ENCODE results near the gene CSNK2A3. TPM values are rescaled to one million over a fixed set of nuclear protein-coding genes. Genes with fewer than 3 reads are reported as not detected.

CSNK2A3 gene
- total RNA-seq, 2 experiments from 2014 or later, result 0.27 to 0.28 TPM

- POLR2A ChIA-PET, result no interaction called here
- Mint-ChIP-seq H3K27me3 (peaks cover 22% of the 10 kb centered on the region), H3K27ac (no peak overlapping the region), H3K36me3 (ENCODE audit: low read depth) (no peaks in the 10 kb centered on the region), H3K4me1 (ENCODE audit: low read depth) (no peaks in the 10 kb centered on the region), H3K4me3 (no peak overlapping the region), H3K9me3 (no peaks in the 10 kb centered on the region)
- no peaks in the 10 kb centered on the region for H3K9me3 ChIP-seq (ENCODE audit: control insufficient read depth in 1 of 2, insufficient read depth in 1 of 2, low read length in 2 of 2)
- no peaks in the 10 kb centered on the region for H3K27me3 ChIP-seq (ENCODE audit: control insufficient read depth in 1 of 2, insufficient read depth in 2 of 2, low read length in 2 of 2)
- ATAC-seq (ENCODE audit: poor library complexity) (no peak), DNase-seq (no peak)
- H3K27ac ChIP-seq (ENCODE audit: low read depth in 1 of 2, low read length in 2 of 2), result no peak overlapping the region
- intact Hi-C loops (cut with DNase I, micrococcal nuclease), result no loop called here
- no peaks in the 10 kb centered on the region for H3K36me3 ChIP-seq (ENCODE audit: insufficient read depth, low read length)
- H3K4me1 ChIP-seq (ENCODE audit: insufficient read depth, low read length), result no peaks in the 10 kb centered on the region
- no peak for TF ChIP-seq CTCF (IDR thresholded peaks at IDR 0.05)
- CTCF ChIA-PET, result no interaction called here
- H3K4me3 ChIP-seq (ENCODE audit: low read length), result no peak overlapping the region
Observed at GRCh38 chr11:11349106-11349825, 3.8 kb downstream of the CSNK2A3 start.

- H3K27me3 ChIP-seq (ENCODE audit: control insufficient read depth in 1 of 2, insufficient read depth in 2 of 2, low read length in 2 of 2), result no peaks in the 10 kb centered on the region
- intact Hi-C loops (cut with DNase I, micrococcal nuclease), result no loop called here
- POLR2A ChIA-PET, result no interaction called here
- H3K27ac Mint-ChIP-seq, result no peak overlapping the region
- peaks cover 28% of the 10 kb centered on the region for H3K27me3 Mint-ChIP-seq
- H3K9me3 ChIP-seq (ENCODE audit: control insufficient read depth in 1 of 2, insufficient read depth in 1 of 2, low read length in 2 of 2), result no peaks in the 10 kb centered on the region
- CTCF ChIA-PET, result no interaction called here
- H3K4me3 ChIP-seq (ENCODE audit: low read length), result no peak overlapping the region
- H3K27ac ChIP-seq (ENCODE audit: low read depth in 1 of 2, low read length in 2 of 2), result no peak overlapping the region
- H3K36me3 ChIP-seq (ENCODE audit: insufficient read depth, low read length), result no peaks in the 10 kb centered on the region
- no peaks in the 10 kb centered on the region for H3K36me3 Mint-ChIP-seq (ENCODE audit: low read depth)
- no peak overlapping the region for H3K4me3 Mint-ChIP-seq
- H3K4me1 ChIP-seq (ENCODE audit: insufficient read depth, low read length), result no peaks in the 10 kb centered on the region
- DNase-seq, result no peak
- ATAC-seq (ENCODE audit: poor library complexity), result no peak
- no peaks in the 10 kb centered on the region for H3K4me1 Mint-ChIP-seq (ENCODE audit: low read depth)
- no peaks in the 10 kb centered on the region for H3K9me3 Mint-ChIP-seq
- TF ChIP-seq CTCF (IDR thresholded peaks at IDR 0.05), result no peak
Observed at GRCh38 chr11:11348303-11348702, 4.7 kb downstream of the CSNK2A3 start.

- H3K9me3 ChIP-seq (ENCODE audit: control insufficient read depth in 1 of 2, insufficient read depth in 1 of 2, low read length in 2 of 2), result no peaks in the 10 kb centered on the region
- H3K9me3 Mint-ChIP-seq, result no peaks in the 10 kb centered on the region
- ATAC-seq (ENCODE audit: poor library complexity) (no peak), DNase-seq (no peak)
- no peaks in the 10 kb centered on the region for H3K36me3 ChIP-seq (ENCODE audit: insufficient read depth, low read length)
- no peaks in the 10 kb centered on the region for H3K27me3 ChIP-seq (ENCODE audit: control insufficient read depth in 1 of 2, insufficient read depth in 2 of 2, low read length in 2 of 2)
- H3K4me3 ChIP-seq (ENCODE audit: low read length), result no peak overlapping the region
- no peak overlapping the region for H3K4me3 Mint-ChIP-seq
- ChIA-PET POLR2A (no interaction called here), CTCF (no interaction called here)
- H3K27me3 Mint-ChIP-seq, result peaks cover 28% of the 10 kb centered on the region
- no peaks in the 10 kb centered on the region for H3K4me1 Mint-ChIP-seq (ENCODE audit: low read depth)
- H3K27ac Mint-ChIP-seq, result no peak overlapping the region
- H3K4me1 ChIP-seq (ENCODE audit: insufficient read depth, low read length), result no peaks in the 10 kb centered on the region
- intact Hi-C loops (cut with DNase I, micrococcal nuclease), result no loop called here
- H3K36me3 Mint-ChIP-seq (ENCODE audit: low read depth), result no peaks in the 10 kb centered on the region
- no peak for TF ChIP-seq CTCF (IDR thresholded peaks at IDR 0.05)
- H3K27ac ChIP-seq (ENCODE audit: low read depth in 1 of 2, low read length in 2 of 2), result no peak overlapping the region
Observed at GRCh38 chr11:11347592-11347991, 5.5 kb downstream of the CSNK2A3 start.

Data from CD4-positive, alpha-beta T cell (primary cell).